ENCODE measurements around the gene PDZK1IP1. TPM values are rescaled to one million over a fixed set of nuclear protein-coding genes. Genes with fewer than 3 reads are reported as not detected.

Gene PDZK1IP1
- total RNA-seq, 1 experiment from 2014 or later = not detected

- DNase-seq (ENCODE audit: low read depth) = no peak
Observed at GRCh38 chr1:47137925-47138615, 51.8 kb downstream of the PDZK1IP1 start.

DNA sequence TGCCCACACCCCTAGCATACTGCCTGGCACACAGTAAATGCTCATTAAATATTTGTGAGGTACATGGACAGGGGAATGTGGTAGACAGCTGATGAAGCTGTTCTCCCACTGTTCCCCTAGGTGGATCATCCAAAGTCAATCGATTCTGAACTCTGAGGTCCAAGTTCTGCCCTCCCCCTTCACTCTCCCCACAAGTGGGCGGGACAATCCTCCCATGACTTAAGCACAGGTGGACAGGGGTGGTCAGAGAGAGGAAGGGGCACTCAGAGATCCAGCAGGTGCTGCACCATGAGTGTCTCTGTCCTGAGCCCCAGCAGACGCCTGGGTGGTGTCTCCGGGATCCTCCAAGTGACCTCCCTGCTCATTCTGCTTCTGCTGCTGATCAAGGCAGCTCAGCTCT, 52.6 kb downstream of the PDZK1IP1 start, which contains the start of gene CYP4A22:
Gene CYP4A22, plus strand, starts transcription at position 244 of the 400 bp plus-strand sequence. Its CDS starts 45 bp downstream, at position 289.
- no peak for DNase-seq (ENCODE audit: low read depth)

Other genes starting within 250 kb of the PDZK1IP1 start
- gene CYP4A11, start 248.6 kb downstream of the PDZK1IP1 start, total RNA-seq (2014; rRNA removed) = not detected in 2 replicates
- gene CYP4X1, start 166.4 kb downstream of the PDZK1IP1 start, total RNA-seq (2014; rRNA removed) = not detected in 2 replicates
- not detected in 2 replicates for gene CYP4Z1, start 122.8 kb downstream of the PDZK1IP1 start, total RNA-seq (2014; rRNA removed)
- not detected in 2 replicates for gene CYP4A22, start 52.6 kb downstream of the PDZK1IP1 start, total RNA-seq (2014; rRNA removed)
- gene TAL1, start 42.2 kb upstream of the PDZK1IP1 start, total RNA-seq (2014; rRNA removed) = not detected in 2 replicates
- 26.5 and 28.5 TPM in 2 replicates for gene STIL, start 124.1 kb upstream of the PDZK1IP1 start, total RNA-seq (2014; rRNA removed)
- gene CMPK1, start 143.8 kb upstream of the PDZK1IP1 start, total RNA-seq (2014; rRNA removed) = 133 and 152 TPM in 2 replicates
- gene FOXE3, start 226.2 kb upstream of the PDZK1IP1 start, total RNA-seq (2014; rRNA removed) = not detected in 2 replicates
- gene FOXD2, start 248.0 kb upstream of the PDZK1IP1 start, total RNA-seq (2014; rRNA removed) = 0.26 and 0.40 TPM in 2 replicates

Measured in LHCN-M2 (cell line).